Cardiac fibroblast (primary cell): ENCODE measurements around the gene IGSF23.

Experiments
- DNase-seq, 2 donors: peaks; one replicate each; pipeline versions ENCODE4 v3.0.0 to v3.0.0-alpha.2; 2010; ENCODE audit warnings: low read depth in 2 of 2
- H3K4me3 ChIP-seq, 2 donors: replicated peaks in 1 of 2; 1 replicate in 1 of 2; 2 replicates in 1 of 2; pipeline ENCODE4 v1.5.1; 2011; ENCODE audit warnings: low read depth in 2 of 2, low read length in 2 of 2, mild to moderate bottlenecking in 2 of 2, moderate library complexity in 1 of 2
- TF ChIP-seq, protein P1 (sequence below): IDR thresholded peaks from one replicate; pipeline ENCODE4 v1.5.1; 2011; ENCODE audit warnings: low read depth, mild to moderate bottlenecking, low read length, inconsistent platforms

Gene IGSF23

DNA sequence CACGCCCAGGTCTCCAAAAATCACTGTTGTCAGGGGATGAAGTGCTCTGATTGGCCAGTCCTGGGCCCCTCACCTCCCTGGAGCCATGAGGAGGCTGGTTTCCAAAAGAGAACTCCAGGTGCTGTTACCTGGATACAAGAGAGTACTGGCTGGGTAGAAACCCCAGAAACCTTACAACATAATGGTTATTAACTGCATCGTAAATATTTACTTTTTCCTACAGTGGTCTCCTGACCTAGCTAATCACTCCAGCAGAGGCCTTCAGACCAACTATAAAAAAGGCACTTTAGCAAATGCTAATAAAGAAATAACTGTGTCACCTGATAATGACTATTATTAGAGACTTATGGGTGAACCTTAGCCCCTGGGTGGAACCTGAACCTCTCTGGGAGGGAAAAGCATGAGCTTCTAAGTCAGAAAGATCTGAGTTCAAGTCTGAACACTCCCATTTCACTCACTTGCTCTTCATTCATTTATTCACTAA lies 1.5 kb upstream of the IGSF23 start:
- no peak overlapping the region for H3K4me3 ChIP-seq
- no peak for DNase-seq
- TF ChIP-seq, protein P1, sequence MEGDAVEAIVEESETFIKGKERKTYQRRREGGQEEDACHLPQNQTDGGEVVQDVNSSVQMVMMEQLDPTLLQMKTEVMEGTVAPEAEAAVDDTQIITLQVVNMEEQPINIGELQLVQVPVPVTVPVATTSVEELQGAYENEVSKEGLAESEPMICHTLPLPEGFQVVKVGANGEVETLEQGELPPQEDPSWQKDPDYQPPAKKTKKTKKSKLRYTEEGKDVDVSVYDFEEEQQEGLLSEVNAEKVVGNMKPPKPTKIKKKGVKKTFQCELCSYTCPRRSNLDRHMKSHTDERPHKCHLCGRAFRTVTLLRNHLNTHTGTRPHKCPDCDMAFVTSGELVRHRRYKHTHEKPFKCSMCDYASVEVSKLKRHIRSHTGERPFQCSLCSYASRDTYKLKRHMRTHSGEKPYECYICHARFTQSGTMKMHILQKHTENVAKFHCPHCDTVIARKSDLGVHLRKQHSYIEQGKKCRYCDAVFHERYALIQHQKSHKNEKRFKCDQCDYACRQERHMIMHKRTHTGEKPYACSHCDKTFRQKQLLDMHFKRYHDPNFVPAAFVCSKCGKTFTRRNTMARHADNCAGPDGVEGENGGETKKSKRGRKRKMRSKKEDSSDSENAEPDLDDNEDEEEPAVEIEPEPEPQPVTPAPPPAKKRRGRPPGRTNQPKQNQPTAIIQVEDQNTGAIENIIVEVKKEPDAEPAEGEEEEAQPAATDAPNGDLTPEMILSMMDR: no peak

DNA sequence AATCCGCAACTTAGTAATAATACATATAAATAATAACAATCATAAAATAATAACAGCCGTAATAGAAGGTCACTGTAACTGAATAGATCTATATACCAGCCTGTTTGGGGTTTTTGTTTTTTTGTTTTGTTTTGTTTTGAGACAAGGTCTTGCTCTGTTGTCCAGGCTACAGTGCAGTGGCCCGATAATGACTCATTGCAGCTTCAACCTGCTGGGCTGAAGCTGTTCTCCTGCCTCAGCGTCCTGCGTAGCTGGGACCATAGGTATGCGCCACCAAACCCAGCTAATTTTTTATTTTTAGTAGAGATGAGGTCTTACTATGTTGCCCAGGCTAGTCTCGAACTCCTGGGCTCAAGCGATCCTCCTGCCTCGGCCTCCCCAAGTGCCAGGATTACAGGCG lies 950 bp downstream of the IGSF23 start:
- TF ChIP-seq, protein P1: no peak
- no peak overlapping the region for H3K4me3 ChIP-seq
- no peak for DNase-seq

DNA sequence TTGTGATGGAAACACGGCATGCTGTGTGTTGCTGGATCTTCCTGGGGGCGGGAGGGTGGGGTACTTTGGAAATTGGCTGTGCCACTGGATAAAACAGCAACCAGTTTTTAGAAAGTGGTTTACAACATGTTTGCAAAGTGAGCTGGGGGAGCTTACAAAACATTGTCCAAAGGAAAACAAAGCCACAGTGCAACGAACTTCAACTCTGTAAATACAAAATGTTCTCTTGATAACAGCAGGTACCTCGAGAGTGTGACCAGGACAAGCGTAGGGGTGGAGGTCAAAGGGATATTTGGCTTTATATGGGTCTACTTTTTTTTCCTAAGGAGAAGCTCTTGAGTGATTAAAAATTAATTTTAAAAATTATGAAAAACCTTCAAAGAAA lies 2.5 kb downstream of the IGSF23 start:
- H3K4me3 ChIP-seq: no peak overlapping the region
- DNase-seq: no peak
- TF ChIP-seq, protein P1: no peak

DNA sequence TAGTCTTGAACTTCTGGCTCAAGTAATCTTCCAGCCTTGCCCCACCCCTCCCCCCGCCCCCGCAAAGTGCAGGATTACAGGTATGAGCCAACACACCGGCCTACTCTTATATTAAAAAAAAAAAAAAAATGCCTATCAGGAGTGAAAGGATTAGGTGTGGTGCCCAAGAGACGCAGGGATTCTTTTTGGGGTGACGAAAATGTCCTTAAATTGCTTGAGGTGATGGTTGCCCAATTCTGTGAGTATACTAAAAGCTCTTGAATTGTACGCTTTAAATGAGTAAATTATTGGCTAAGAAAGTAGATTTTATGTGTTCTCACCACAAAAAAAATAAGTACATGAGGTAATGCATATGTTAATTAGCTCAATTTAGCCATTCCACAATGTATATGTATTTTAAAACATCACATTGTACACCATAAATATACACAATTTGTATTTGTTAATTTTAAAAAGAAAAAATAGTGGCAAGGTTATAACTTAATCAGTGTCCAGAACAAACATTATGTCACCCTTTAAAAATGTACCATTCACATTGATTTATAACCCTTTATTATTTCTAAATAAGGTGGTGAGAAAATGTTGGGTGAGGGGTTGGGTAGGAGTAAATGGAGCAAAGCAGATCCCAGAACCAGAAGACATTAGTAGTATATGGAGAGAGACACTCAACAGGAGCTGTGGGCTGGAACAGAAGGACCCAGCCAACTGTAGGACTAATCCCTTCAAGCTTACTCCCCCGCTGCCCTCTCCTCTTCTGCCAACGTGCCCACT lies 3.9 kb downstream of the IGSF23 start:
- no peak for DNase-seq
- H3K4me3 ChIP-seq: no peak overlapping the region
- TF ChIP-seq, protein P1: no peak

DNA sequence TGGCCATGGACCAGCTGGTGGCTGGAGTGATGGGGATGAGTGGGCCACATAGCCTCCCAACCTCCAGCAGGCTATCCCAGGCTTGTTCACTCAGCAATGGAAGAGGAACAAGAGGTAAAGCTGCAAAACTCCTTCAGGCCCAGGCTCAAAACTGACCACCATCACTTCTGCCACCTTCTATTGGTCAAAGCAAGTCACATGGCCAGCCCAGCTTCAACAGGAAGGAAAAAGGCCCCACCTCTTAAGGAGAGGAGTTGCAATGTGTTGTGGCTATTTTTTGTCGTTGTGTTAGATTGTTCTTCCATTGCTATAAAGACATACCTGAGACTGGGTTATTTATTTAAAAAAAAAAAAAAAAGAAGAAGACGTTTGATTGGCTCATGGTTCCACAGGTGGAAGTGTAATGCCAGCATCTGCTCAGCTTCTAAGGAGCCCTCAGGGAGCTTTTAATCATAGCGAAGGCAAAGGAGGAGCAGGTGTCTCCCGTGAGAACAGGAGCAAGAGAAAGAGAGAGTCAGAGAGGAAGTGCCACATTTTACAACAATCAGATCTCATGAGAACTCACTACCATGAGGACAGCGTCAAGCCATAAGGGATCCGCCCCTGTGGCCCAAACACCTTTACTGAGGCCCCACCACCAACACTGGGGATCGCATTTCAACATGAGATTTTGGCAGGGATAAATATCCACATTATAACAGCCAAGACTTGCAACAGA lies 5.4 kb downstream of the IGSF23 start:
- DNase-seq: no peak
- no peak overlapping the region for H3K4me3 ChIP-seq
- TF ChIP-seq, protein P1: no peak

DNA sequence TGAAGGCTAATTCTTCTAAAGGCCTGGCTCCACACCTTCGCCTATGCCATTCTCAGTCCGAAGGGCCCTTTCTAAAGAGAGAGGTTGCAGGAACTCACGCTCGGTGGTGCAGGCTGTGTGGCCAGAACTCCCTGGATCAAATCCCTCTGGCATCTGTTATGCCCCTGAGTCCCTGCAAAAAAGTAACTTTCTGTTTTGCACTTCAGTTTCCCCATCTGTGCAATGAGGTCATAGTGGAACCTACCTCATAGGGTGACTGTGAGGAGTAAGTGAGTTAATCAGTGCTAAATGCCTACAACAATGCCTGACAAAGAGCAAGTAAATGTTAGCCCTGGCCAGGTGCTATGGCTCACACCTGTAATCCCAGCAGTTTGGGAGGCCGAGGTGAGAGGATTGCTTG lies 7.3 kb downstream of the IGSF23 start:
- DNase-seq: no peak
- H3K4me3 ChIP-seq: no peak overlapping the region
- TF ChIP-seq, protein P1: no peak
